HG02870 (cell line): ENCODE data around the gene DDX10.
"Not testable (repeated sequence)": the region's sequence is repeated elsewhere in the genome, so short reads cannot be mapped to it uniquely, and the experiment has no call there.

Experiments used
- ATAC-seq: cut with Tn5 transposase; IDR thresholded peaks from one replicate; pipeline ENCODE4 v1.9.1; 2021; ENCODE audit warnings: mild to moderate bottlenecking, moderate library complexity; ENCODE audit not compliant: unreplicated experiment

DDX10 gene

GRCh38 chr11:108654100-108654499, 10.8 kb upstream of the DDX10 start:
- not testable (repeated sequence) for ATAC-seq

- no peak for ATAC-seq
Measured at GRCh38 chr11:108654994-108655631, 9.8 kb upstream of the DDX10 start.

- no peak for ATAC-seq
Measured at GRCh38 chr11:108662700-108663099, 2.2 kb upstream of the DDX10 start.

GRCh38 chr11:108663154-108663877, 1.6 kb upstream of the DDX10 start:
- no peak for ATAC-seq

- ATAC-seq: no peak
Measured at GRCh38 chr11:108666373-108666772, 1.5 kb downstream of the DDX10 start.

- no peak for ATAC-seq
Measured at GRCh38 chr11:108669286-108669685, 4.4 kb downstream of the DDX10 start.

GRCh38 chr11:108669711-108670110, 4.8 kb downstream of the DDX10 start:
- ATAC-seq: no peak

GRCh38 chr11:108670451-108670850, 5.6 kb downstream of the DDX10 start:
- no peak for ATAC-seq

- no peak for ATAC-seq
Measured at GRCh38 chr11:108672113-108672512, 7.2 kb downstream of the DDX10 start.

GRCh38 chr11:108672786-108673185, 7.9 kb downstream of the DDX10 start:
- no peak for ATAC-seq

GRCh38 chr11:108679045-108679444, 14.2 kb downstream of the DDX10 start:
- ATAC-seq: no peak

- no peak for ATAC-seq
Measured at GRCh38 chr11:108680271-108680670, 15.4 kb downstream of the DDX10 start.

GRCh38 chr11:108685419-108686130, 20.7 kb downstream of the DDX10 start:
- no peak for ATAC-seq

GRCh38 chr11:108693852-108694251, 29.0 kb downstream of the DDX10 start:
- no peak for ATAC-seq

- ATAC-seq: no peak
Measured at GRCh38 chr11:108694846-108695245, 30.0 kb downstream of the DDX10 start.

- ATAC-seq: peak; percentile 82
Measured at GRCh38 chr11:108697872-108698473, 33.1 kb downstream of the DDX10 start.

- peak; percentile 86 for ATAC-seq
Measured at GRCh38 chr11:108698844-108699642, 34.2 kb downstream of the DDX10 start.

- no peak for ATAC-seq
Measured at GRCh38 chr11:108703916-108704315, 39.0 kb downstream of the DDX10 start.

GRCh38 chr11:108705061-108705460, 40.2 kb downstream of the DDX10 start:
- ATAC-seq: no peak

- no peak for ATAC-seq
Measured at GRCh38 chr11:108708173-108708572, 43.3 kb downstream of the DDX10 start.

- ATAC-seq: no peak
Measured at GRCh38 chr11:108709741-108710140, 44.9 kb downstream of the DDX10 start.
